GM18502 (cell line): ENCODE measurements around the gene CYP4B1.

Experiments used
- ATAC-seq: cut with Tn5 transposase; IDR thresholded peaks from one replicate; pipeline ENCODE4 v1.9.1; 2021; ENCODE audit warnings: mild to moderate bottlenecking; ENCODE audit not compliant: unreplicated experiment, poor library complexity

The CYP4B1 gene

GRCh38 chr1:46790446-46791101, 8.3 kb upstream of the CYP4B1 start:
- no peak for ATAC-seq

- ATAC-seq: no peak
Observed at GRCh38 chr1:46793126-46793525, 5.7 kb upstream of the CYP4B1 start.

DNA sequence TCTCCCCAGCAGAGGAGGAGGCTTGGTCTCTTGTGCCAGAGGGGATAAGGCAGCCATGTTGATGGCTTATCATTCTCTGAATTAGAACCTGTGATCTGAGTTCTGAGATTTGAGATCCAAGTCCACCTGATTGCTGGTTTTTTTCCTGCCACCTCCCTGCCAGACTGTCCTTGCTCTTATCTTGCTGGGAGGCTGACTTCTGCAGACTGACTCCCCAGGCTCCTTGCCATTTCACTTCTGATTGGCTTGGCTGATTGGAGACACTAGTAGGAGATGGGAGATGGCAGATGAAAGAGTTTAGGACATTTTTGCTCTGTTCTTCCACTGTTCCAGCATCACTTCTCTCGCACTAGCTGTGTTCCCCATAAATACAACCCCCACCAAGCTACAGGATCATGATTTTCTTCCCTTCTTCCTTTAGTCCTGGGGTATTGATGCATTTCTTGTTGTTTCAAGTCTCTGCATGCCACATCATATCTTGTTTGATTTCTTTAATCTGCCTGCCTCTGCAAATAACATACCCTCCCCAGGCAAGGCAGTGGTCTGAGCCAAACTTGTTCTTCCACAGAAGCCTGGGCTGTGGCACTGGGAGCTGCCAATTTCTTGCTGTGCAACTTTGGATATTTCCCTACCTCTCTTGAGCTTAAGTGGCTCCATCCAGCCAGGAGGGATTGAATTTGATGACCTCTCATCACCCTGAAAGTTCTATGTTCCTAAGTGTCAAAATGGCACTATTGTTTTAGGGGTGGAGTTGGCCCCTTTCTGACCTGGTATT, 963 bp upstream of the CYP4B1 start:
- no peak for ATAC-seq

GRCh38 chr1:46800742-46801141, 1.9 kb downstream of the CYP4B1 start:
- ATAC-seq: no peak

DNA sequence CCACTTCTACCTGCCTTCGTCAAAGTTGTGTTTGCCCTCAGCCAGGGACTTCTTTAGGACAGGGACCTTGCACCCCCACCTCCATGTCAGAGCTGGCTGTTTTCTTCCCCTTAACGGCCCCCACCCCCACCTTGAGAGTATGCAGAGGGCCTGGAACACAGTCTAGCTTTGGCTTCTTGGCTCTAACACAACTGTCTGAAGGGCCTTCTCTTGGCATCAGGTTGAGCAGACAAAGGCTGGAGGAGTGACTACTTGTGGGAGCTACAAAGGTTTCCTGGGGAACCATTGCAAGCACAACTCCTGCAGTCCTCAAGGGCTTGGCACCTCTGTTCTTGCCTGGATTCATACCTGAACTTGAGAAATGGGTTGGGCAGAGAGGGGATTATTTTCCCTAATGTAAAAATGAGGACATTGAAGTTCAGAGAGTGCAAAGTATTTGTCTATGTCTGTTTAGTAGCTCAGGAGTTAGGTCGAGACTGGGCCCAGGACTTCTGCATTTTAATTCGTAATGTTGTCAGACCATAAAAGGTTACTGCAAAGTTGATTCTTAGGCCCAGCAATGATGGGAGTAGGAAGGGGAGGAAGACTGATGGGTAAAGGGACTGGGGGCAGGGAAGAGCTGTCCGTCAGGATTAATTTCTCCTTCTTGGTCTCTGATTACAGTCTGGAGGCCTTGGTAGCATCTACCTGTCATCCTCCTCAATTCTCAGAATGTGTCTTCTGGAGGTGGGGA, 2.6 kb downstream of the CYP4B1 start:
- ATAC-seq: no peak

- ATAC-seq: no peak
Observed at GRCh38 chr1:46802081-46802480, 3.2 kb downstream of the CYP4B1 start.

GRCh38 chr1:46802901-46803574, 4.2 kb downstream of the CYP4B1 start:
- ATAC-seq: no peak

DNA sequence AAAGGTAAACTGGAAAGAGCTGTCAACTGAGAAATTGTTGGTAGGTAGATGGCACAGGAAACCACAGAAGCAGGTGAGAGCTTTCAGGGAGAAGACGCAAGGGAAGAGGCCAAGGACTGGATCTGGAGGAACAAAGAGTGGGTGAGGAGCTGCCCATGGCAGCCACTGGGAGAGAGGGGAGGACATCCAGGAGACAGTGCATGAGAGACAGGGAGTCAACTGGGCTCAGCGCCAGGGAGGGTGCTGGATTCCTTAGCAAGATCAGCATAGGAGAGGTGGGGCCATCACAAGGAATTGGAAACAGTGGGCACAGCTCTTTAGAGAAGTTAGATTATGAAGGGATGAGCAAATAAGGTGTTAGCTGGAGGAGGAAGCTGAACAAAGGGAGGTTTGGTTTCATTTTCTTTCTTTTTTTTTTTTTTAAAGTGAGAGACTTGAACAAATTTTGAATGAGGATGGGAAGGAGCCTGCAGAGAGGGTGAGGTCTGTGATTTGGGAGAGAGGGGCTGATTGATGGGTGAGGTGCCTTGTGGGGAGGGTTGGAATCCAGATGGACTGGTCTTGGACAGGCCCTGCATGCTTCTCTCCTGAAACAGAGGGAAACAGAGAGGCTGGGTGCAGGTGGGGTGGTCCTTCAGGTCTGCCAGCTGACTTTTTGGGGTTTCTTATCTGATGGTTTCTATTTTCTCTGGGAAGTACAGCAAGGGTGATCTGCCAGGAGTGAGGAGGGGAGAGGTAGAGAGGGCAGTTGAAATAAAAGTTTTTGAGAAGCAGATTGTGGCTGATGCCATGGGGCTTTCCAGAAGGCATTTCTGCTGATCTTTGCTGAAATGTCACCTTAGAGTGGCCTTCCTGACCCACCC, 5.4 kb downstream of the CYP4B1 start:
- no peak for ATAC-seq

DNA sequence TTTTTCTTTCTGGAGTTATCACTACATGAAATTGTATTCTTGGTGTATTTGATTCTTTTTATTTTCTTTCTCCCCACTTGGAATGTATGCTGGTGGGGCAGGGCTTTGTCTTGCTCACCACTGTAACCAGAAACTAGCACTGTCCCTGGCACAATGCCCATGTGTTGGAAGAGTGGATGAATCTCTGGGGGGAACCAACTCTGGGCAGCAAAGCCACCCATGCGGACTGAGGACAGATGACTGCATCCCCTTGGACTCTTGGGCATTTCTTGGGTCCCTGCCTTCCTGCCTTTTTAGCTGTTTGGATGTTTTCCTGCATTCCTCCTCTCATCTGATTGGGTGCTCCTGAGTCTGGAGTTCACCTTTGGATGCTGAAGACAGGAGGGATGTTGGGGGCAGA, 6.1 kb downstream of the CYP4B1 start:
- ATAC-seq: no peak

- no peak for ATAC-seq
Observed at GRCh38 chr1:46805755-46806154, 6.9 kb downstream of the CYP4B1 start.

DNA sequence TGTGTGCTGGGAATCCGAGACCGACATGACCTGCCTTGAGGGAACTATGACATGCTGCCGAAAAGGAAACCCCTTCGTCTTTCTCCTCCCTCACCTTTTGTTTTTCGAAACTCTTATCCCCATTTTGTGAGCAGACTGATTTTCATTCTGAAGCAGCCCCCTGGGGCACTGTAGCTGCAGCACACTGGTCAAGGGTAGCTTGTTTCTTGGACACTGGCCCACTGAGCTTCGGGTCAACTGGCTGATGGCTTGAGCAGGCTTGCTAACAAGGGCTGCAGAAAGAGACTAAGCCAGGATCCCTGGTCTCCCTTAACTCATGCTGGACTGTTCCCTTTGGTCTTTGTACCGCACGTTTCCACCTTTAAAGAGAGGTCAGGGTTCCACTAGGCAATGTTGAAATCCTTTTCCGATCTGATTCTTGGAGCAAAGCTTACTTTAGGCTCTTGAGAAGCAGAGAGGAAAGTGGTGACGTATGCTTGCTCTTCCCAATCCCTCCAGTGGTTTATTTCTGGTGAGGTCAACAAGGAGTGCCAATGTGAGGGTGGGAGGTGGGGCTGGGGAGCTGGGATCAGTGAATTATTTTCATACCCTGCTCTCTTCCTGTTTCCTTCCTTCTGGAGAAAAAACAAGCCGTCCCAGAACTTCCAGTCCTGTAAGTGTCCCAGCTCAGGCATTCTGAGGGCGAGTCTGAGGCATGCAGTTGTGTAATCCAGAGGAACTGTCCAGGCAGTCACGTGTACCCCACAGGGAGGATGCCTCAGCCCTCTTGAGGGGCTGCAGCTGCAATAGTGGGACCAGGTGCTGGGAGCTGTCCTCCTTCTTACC, 7.6 kb downstream of the CYP4B1 start:
- no peak for ATAC-seq

DNA sequence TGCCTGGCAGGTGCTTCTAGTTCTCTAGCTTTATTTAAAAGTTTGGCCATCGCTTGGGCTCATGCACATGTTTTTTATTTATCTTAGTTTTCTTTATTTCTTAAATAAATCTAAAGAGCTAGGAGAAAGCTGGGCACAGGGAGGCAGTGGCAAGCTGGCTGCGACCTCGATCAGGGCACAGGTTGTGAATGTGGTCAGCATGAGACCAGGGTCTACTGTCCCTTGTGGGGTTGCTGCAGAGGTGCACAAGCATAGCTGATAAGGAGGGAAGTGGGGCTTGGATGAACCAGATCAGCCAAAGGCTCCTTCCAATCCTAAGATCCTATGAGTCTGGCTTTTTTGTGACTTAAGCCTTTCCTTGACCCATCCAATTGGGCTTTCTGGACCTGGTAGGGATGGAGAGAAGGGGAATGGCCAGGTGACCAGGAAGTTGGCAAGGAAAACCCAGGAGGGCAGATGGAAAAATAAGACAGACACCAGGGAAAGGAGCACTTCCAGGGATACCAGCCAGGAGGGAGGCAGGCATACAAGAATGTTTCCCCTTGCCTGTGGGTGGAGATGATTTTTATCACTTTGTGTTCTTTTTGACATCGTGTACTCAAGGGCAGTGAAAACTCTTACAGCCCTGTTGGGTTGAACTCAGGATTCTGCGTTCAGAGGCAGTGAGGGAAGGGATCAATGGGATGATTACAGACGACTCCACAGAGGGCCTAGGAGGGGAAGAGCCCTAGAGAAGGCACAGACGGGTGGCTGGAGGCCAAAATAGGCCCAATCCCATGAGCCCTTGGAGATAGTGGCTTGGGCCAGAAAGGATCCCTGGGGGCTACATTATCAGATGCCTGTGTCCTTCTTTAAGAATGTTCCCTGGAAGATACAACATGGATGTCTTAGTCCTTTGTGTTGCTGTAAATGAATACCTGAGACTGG, 8.5 kb downstream of the CYP4B1 start:
- no peak for ATAC-seq

GRCh38 chr1:46809071-46809470, 10.2 kb downstream of the CYP4B1 start:
- ATAC-seq: no peak

GRCh38 chr1:46809904-46810303, 11.1 kb downstream of the CYP4B1 start:
- ATAC-seq: no peak

DNA sequence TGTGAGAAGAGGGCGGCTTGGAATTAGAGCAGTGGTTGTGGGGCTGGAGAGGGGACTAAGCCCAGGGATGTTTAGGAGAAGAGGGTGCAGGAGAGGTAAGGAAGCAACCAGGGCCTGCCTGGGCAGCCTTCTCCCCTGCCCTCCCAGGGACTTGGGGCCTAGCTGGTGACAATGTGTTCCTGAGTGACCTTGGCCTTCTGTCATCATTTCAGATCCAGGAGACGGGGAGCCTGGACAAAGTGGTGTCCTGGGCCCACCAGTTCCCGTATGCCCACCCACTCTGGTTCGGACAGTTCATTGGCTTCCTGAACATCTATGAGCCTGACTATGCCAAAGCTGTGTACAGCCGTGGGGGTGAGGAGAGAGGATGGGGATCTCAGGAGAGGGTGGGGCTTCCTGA, 11.8 kb downstream of the CYP4B1 start:
- no peak for ATAC-seq

DNA sequence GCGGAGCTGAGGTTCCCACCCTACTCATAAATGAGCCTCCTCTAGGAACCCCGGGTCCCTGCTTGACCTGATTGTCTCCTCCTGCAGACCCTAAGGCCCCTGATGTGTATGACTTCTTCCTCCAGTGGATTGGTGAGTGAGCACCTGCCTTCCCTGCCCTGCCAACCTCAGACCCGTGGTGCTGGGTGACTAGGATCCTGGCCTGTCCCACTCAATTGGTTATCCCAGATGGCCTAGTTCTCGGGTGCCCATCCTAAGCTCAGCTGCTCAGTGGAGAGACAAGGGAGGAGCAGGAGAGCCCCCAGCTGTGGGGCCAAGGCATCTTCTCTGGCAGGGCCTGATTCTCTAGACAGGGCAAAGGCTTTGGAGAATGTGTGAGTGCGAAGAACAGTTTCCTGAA, 12.2 kb downstream of the CYP4B1 start:
- no peak for ATAC-seq

GRCh38 chr1:46812065-46812963, 13.5 kb downstream of the CYP4B1 start:
- no peak for ATAC-seq
